Measurements from ENCODE around the gene PUM2. TPM values are rescaled to one million over a fixed set of nuclear protein-coding genes. Genes with fewer than 3 reads are reported as not detected.

Gene PUM2
- total RNA-seq, 1 experiment from 2014 or later, result 112 TPM

DNA sequence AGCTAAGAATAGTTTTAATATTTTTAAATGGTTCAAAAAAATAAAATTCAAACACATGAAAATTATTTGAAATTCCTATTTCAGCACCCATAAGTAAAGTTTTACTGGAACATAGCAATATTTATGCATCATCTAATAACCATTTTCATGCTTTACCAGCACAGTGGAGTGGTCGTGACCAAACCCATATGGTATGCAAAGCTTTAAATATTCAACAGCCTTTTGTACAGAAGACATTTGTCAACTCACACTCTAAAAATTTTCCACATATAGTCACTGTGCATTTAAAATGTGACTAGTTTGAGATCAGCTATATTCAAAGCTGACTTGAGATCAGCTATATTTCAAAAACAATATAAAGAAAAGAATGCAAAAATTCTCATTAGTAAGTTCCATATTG, 46.2 kb downstream of the PUM2 start:
- no peaks in the 10 kb centered on the region for H3K9me3 ChIP-seq (ENCODE audit: low read depth, low read length, poor library complexity, severe bottlenecking)
- intact Hi-C loops (cut with micrococcal nuclease; ENCODE audit: unreplicated experiment), result no loop called here
- H3K4me1 ChIP-seq (ENCODE audit: insufficient read depth, low read length, poor library complexity, severe bottlenecking), result peaks cover 21% of the 10 kb centered on the region
- ChIA-PET CTCF (no interaction called here), POLR2A (ENCODE audit: low non-redundant PET) (interaction anchor here (0.5 kb wide), 1 partner anchor 10 kb away, joined by 3 read pairs; no protein-coding TSS in a partner anchor)
- H3K27ac ChIP-seq (ENCODE audit: low read depth, low read length, poor library complexity, severe bottlenecking), result peak overlapping the region; percentile 12
- TF ChIP-seq, protein P1, sequence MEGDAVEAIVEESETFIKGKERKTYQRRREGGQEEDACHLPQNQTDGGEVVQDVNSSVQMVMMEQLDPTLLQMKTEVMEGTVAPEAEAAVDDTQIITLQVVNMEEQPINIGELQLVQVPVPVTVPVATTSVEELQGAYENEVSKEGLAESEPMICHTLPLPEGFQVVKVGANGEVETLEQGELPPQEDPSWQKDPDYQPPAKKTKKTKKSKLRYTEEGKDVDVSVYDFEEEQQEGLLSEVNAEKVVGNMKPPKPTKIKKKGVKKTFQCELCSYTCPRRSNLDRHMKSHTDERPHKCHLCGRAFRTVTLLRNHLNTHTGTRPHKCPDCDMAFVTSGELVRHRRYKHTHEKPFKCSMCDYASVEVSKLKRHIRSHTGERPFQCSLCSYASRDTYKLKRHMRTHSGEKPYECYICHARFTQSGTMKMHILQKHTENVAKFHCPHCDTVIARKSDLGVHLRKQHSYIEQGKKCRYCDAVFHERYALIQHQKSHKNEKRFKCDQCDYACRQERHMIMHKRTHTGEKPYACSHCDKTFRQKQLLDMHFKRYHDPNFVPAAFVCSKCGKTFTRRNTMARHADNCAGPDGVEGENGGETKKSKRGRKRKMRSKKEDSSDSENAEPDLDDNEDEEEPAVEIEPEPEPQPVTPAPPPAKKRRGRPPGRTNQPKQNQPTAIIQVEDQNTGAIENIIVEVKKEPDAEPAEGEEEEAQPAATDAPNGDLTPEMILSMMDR (conservative IDR thresholded peaks at IDR 0.05; ENCODE audit: low read depth, low read length), result no peak
- TF ChIP-seq EZH2 (IDR thresholded peaks at IDR 0.05; ENCODE audit: borderline replicate concordance, low read depth, low read length, poor library complexity, severe bottlenecking), result no peak
- BruUV-seq (replicated peaks), result no TSS peak
- no peaks in the 10 kb centered on the region for H3K27me3 ChIP-seq (replicated peaks; ENCODE audit: insufficient read depth, low read depth, low read length, poor library complexity)
- DNase-seq (ENCODE audit: low spot score), result peak; percentile 54
- no peak overlapping the region for H3K4me3 ChIP-seq (ENCODE audit: low read depth, low read length, poor library complexity, severe bottlenecking)
- peaks cover 59% of the 10 kb centered on the region for H3K36me3 ChIP-seq (ENCODE audit: insufficient read depth, low read length, poor library complexity, severe bottlenecking)

DNA sequence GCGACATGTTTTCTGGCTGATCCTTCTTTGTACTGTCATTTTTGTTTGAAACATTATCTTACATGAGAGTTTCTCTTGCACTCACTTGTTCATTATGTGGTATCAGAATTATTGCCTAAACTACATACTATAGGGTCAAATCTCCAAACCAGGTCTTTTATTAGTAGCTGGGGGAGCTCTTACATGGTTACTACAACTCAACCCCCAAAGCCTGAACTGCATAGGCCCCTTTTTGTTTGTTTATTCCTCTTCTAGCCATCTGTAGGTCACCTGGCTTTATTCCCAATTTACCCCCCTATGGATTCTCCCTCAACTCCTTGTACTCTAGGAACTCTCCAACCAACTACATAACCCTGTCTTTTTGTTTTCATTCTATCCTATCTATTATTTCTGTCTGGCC, 46.7 kb downstream of the PUM2 start:
- Histone ChIP-seq H3K4me3 (ENCODE audit: low read depth, low read length, poor library complexity, severe bottlenecking) (no peak overlapping the region), H3K27me3 (replicated peaks; ENCODE audit: insufficient read depth, low read depth, low read length, poor library complexity) (no peaks in the 10 kb centered on the region), H3K9me3 (ENCODE audit: low read depth, low read length, poor library complexity, severe bottlenecking) (no peaks in the 10 kb centered on the region), H3K4me1 (ENCODE audit: insufficient read depth, low read length, poor library complexity, severe bottlenecking) (peaks cover 21% of the 10 kb centered on the region), H3K36me3 (ENCODE audit: insufficient read depth, low read length, poor library complexity, severe bottlenecking) (peaks cover 62% of the 10 kb centered on the region), H3K27ac (ENCODE audit: low read depth, low read length, poor library complexity, severe bottlenecking) (peak overlapping the region; percentile 12)
- no TSS peak for BruUV-seq (replicated peaks)
- ChIA-PET CTCF (no interaction called here), POLR2A (ENCODE audit: low non-redundant PET) (no interaction called here)
- TF ChIP-seq EZH2 (IDR thresholded peaks at IDR 0.05; ENCODE audit: borderline replicate concordance, low read depth, low read length, poor library complexity, severe bottlenecking), result no peak
- TF ChIP-seq, protein P1 (conservative IDR thresholded peaks at IDR 0.05; ENCODE audit: low read depth, low read length), result no peak
- DNase-seq (ENCODE audit: low spot score), result no peak
- intact Hi-C loops (cut with micrococcal nuclease; ENCODE audit: unreplicated experiment), result no loop called here

DNA sequence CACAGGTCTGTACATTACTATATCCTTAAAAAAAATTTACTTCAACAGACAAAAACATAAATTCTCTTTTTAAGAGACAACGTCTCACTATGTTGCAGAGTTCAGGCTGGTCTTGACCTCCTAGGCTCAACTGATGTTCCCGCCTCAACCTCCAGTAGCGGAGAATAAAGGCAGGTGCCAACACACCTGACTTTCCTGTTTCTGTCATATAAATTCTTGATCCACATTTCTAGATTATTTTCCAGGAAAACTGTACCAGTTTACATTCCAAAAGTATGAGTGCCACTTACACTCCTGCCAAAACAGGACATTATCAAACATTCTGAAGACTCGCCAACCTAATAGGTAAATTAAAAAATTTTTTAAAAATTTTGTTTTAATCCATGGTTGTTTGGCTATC, 48.6 kb downstream of the PUM2 start:
- CTCF ChIA-PET, result no interaction called here
- Histone ChIP-seq H3K4me3 (ENCODE audit: low read depth, low read length, poor library complexity, severe bottlenecking) (no peak overlapping the region), H3K36me3 (ENCODE audit: insufficient read depth, low read length, poor library complexity, severe bottlenecking) (peaks cover 52% of the 10 kb centered on the region)

More for the DNA sequence above, 48.6 kb downstream of the PUM2 start:
- POLR2A ChIA-PET (ENCODE audit: low non-redundant PET), result no interaction called here
- no peak for DNase-seq (ENCODE audit: low spot score)
- BruUV-seq (replicated peaks), result no TSS peak
- Histone ChIP-seq H3K27me3 (replicated peaks; ENCODE audit: insufficient read depth, low read depth, low read length, poor library complexity) (no peaks in the 10 kb centered on the region), H3K4me1 (ENCODE audit: insufficient read depth, low read length, poor library complexity, severe bottlenecking) (peaks cover 17% of the 10 kb centered on the region), H3K9me3 (ENCODE audit: low read depth, low read length, poor library complexity, severe bottlenecking) (no peaks in the 10 kb centered on the region), H3K27ac (ENCODE audit: low read depth, low read length, poor library complexity, severe bottlenecking) (no peak overlapping the region)
- TF ChIP-seq, protein P1 (conservative IDR thresholded peaks at IDR 0.05; ENCODE audit: low read depth, low read length), result no peak
- no peak for TF ChIP-seq EZH2 (IDR thresholded peaks at IDR 0.05; ENCODE audit: borderline replicate concordance, low read depth, low read length, poor library complexity, severe bottlenecking)
- intact Hi-C loops (cut with micrococcal nuclease; ENCODE audit: unreplicated experiment), result no loop called here

All from A673 (cell line).